Thyroid gland (tissue), 4 donors: ENCODE data around the gene NME7. TPM values are rescaled to one million over a fixed set of nuclear protein-coding genes. Genes with fewer than 3 reads are reported as not detected.

Source experiments
- DNase-seq, 2 donors: peaks; one replicate each; pipeline ENCODE4 v3.0.0-alpha.2; 2019
- H3K27ac ChIP-seq, 3 donors: fragments of 200-600 bp; sonication (generic); 1 replicate in 2 of 3; 2 replicates in 1 of 3; pipeline ENCODE4 v1.5.1; 2016 to 2019; ENCODE audit warnings: mild to moderate bottlenecking in 1 of 3, moderate library complexity in 1 of 3
- H3K27me3 ChIP-seq: fragments of 200-600 bp; sonication (generic); one replicate; pipeline ENCODE4 v1.5.1; 2019
- H3K36me3 ChIP-seq, 2 donors: fragments of 200-600 bp; sonication (generic); one replicate each; pipeline ENCODE4 v1.5.1; 2016 to 2019
- H3K4me1 ChIP-seq, 2 donors: fragments of 200-600 bp; sonication (generic); one replicate each; pipeline ENCODE4 v1.5.1; 2017 to 2019
- H3K4me3 ChIP-seq, 3 donors: fragments of 200-600 bp; sonication (generic); replicated peaks in 1 of 3; 1 replicate in 2 of 3; 2 replicates in 1 of 3; pipeline ENCODE4 v1.5.1; 2016; ENCODE audit warnings: mild to moderate bottlenecking in 1 of 3
- H3K9me3 ChIP-seq: fragments of 200-600 bp; sonication (generic); one replicate; pipeline ENCODE4 v1.5.1; 2017
- POLR2A ChIP-seq, 2 donors: fragments of 450-650 bp; IDR thresholded peaks; one replicate each; pipeline ENCODE4 v1.6.1; 2017; ENCODE audit warnings: antibody characterized with exemption in 2 of 2, mild to moderate bottlenecking in 2 of 2, moderate library complexity in 1 of 2
- WGBS, 2 donors: methylation state at CpG; one replicate each; pipeline ENCODE4 v1.1.5; 2017; 5-methylcytosine and 5-hydroxymethylcytosine counted together
- intact Hi-C: fragments of 100-400 bp; cut with DNase I; formaldehyde crosslinking; loops from one replicate; pipeline ENCODE4 v1.15.1; 2023
- total RNA-seq, 4 donors: library from RNA; depleted of rRNA; stranded (reverse); fragments of >200 nt; gene quantifications; one replicate each; pipeline ENCODE4 v1.2.3, GENCODE V29; 2016
- TF ChIP-seq, protein P1 (sequence below), 6 experiments: fragments of 200-600 bp in 3 of 6; fragments of 450-650 bp in 3 of 6; sonication (generic) in 3 of 6; IDR thresholded peaks; one replicate each; pipeline ENCODE4 v1.5.1; 2016 to 2019; ENCODE audit warnings: antibody characterized with exemption in 6 of 6, mild to moderate bottlenecking in 2 of 6, inconsistent platforms in 1 of 6, moderate library complexity in 1 of 6

Gene NME7
- total RNA-seq, 4 donors from 2014 or later, result 26.3 to 44.9 (median 36.4) TPM

DNA sequence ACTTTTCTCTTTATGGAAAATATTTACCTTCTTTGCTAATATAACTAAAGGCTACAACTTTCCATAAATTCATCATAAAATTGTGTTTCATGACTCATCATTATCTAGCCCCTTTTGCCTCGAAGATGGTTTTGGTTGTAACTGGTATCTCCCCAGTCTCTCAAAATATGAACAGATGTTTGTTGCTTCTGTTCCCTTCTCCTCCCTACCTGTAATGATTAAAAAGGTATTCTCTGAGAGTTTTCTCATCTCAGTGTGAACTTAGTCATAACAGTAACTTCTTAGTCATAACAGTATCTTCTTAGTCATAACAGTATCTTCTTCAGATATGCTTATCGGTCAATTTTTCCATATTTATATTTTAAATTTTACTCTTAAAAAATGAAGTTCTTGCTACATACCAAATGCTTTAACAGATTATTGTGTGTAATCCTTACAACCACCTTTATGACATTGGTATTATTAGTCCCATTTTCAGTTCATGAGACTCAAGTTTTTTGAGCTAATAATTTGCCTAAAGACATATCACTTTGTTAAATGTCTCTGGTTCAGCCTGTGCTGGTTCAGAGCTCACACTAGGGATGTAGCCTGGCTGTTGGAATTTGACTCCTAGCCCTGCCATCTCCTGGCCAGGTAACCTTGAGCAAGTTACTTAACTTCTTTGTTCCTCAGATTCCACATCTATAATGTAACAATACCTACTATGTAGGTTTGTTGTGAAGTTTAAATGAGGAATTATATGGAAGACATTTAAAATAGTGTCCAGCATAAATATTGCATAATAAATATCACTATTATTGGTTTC lies 228.5 kb downstream of the NME7 start:
- WGBS, 2 donors, result 91 to 97% methylated on average over 2 of the region's 2 CpGs
- H3K9me3 ChIP-seq, result no peaks in the 10 kb centered on the region
- H3K36me3 ChIP-seq, result no peaks in the 10 kb centered on the region
- H3K27ac ChIP-seq, result peak overlapping the region in 1 of 3 donors; percentile 36
- TF ChIP-seq, protein P1, sequence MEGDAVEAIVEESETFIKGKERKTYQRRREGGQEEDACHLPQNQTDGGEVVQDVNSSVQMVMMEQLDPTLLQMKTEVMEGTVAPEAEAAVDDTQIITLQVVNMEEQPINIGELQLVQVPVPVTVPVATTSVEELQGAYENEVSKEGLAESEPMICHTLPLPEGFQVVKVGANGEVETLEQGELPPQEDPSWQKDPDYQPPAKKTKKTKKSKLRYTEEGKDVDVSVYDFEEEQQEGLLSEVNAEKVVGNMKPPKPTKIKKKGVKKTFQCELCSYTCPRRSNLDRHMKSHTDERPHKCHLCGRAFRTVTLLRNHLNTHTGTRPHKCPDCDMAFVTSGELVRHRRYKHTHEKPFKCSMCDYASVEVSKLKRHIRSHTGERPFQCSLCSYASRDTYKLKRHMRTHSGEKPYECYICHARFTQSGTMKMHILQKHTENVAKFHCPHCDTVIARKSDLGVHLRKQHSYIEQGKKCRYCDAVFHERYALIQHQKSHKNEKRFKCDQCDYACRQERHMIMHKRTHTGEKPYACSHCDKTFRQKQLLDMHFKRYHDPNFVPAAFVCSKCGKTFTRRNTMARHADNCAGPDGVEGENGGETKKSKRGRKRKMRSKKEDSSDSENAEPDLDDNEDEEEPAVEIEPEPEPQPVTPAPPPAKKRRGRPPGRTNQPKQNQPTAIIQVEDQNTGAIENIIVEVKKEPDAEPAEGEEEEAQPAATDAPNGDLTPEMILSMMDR (IDR thresholded peaks at IDR 0.05), result no peak
- TF ChIP-seq POLR2A (IDR thresholded peaks at IDR 0.05), result no peak
- H3K4me1 ChIP-seq, result peaks cover 0 to 14% of the 10 kb centered on the region in 2 donors
- H3K27me3 ChIP-seq, result no peaks in the 10 kb centered on the region
- intact Hi-C loops, result no loop called here
- no peak overlapping the region for H3K4me3 ChIP-seq
- no peak for DNase-seq

DNA sequence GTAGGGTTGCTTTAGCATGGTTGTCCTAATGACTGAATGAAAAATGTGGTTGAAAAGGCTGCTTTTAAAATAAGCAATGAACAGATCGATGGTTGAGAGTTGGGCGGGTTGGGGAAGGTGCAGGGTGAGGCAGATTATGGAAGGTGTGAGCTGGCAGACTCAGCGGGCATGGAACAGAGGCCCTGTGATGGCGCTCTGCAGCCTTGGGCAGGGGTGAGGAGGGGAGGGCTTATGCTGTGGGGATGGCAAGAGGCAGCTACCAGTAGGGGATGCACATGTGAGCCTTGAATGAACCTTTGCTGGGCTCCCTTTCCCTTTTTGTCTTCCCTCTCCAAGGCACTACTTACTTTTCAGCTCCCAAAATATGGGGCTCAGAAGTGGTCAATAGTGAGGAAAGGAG lies 230.2 kb downstream of the NME7 start:
- no peak overlapping the region for H3K27ac ChIP-seq
- H3K4me1 ChIP-seq, result peaks cover 13 to 27% of the 10 kb centered on the region in 2 donors
- H3K36me3 ChIP-seq, result no peaks in the 10 kb centered on the region
- DNase-seq, result no peak
- no peak for TF ChIP-seq POLR2A (IDR thresholded peaks at IDR 0.05)
- TF ChIP-seq, protein P1 (IDR thresholded peaks at IDR 0.05), result no peak
- WGBS, 2 donors, result 93 to 98% methylated on average over 4 of the region's 4 CpGs
- H3K27me3 ChIP-seq, result no peaks in the 10 kb centered on the region
- intact Hi-C loops, result no loop called here
- H3K4me3 ChIP-seq, result no peak overlapping the region
- no peaks in the 10 kb centered on the region for H3K9me3 ChIP-seq

DNA sequence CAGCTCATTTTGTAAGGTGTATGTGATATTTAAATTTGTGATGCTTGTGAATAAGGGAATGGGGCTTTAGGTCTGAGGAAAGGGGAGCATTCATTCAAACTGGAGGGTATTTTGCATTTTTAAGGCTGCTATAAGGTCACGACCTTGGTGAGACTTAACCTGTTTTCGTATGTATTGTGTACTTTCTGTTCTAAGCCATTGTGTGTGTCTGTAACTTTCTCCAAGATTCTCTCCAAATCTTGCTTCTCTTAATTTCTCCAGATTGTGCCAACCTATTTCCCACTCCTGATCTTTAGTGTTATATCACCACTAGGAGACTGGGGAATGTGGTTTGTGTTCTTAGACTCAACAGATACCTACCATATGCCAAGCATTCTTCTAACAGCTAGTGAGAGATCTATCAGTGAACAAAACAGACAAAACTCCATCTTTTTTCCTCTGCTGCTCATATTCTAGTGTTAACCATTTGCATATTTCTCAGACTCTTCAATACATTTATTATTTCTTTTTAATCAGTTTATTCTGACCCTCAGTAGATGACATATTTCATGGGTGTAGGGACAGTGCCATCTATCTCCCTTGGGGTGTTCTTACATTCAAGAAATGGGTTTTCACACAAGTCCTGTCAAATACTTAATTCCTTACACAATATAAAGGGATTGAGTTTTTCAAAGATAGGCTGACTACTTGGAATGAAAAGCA lies 233.6 kb downstream of the NME7 start:
- WGBS, 2 donors, result 87 to 93% methylated on average over 2 of the region's 2 CpGs
- H3K4me3 ChIP-seq, result no peak overlapping the region
- TF ChIP-seq POLR2A (IDR thresholded peaks at IDR 0.05), result no peak
- TF ChIP-seq, protein P1 (IDR thresholded peaks at IDR 0.05), result peak in 3 of 6 experiments; percentile 24 to 47 (median 37)
- DNase-seq, result no peak
- H3K9me3 ChIP-seq, result no peaks in the 10 kb centered on the region
- intact Hi-C loops, result no loop called here
- no peaks in the 10 kb centered on the region for H3K27me3 ChIP-seq
- H3K4me1 ChIP-seq, result peaks cover 40 to 56% of the 10 kb centered on the region in 2 donors
- H3K27ac ChIP-seq, result peak overlapping the region; percentile 69 to 92 (median 80)
- H3K36me3 ChIP-seq, result peaks cover 7 to 10% of the 10 kb centered on the region in 2 donors

DNA sequence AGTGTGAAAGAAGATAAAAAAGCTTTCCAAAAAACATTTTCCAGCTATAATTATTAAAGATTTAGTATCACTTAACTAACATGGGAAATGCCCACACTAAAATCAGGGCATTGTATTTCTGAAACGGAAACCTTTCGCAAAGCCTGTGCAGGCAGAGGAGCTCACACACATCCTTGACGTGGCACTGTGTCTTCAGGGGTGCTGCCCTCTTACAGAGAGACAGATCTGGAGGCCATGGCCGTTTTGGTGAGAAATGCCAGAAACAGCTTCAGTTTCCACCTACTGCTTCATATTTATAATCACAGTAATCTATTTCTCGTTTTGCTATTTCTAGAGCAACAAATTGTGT lies 234.4 kb downstream of the NME7 start:
- intact Hi-C loops, result no loop called here
- DNase-seq, result no peak
- Histone ChIP-seq H3K9me3 (no peaks in the 10 kb centered on the region), H3K36me3 (peaks cover 7 to 12% of the 10 kb centered on the region in 2 donors), H3K27me3 (no peaks in the 10 kb centered on the region), H3K4me1 (peaks cover 44 to 64% of the 10 kb centered on the region in 2 donors), H3K27ac (peak overlapping the region; percentile 69 to 92 (median 80)), H3K4me3 (no peak overlapping the region)
- TF ChIP-seq POLR2A (IDR thresholded peaks at IDR 0.05), result no peak
- TF ChIP-seq, protein P1 (IDR thresholded peaks at IDR 0.05), result no peak
- 72 to 85% methylated on average over 5 of the region's 5 CpGs for WGBS, 2 donors
